ENCODE results near the gene RBM17. TPM values are rescaled to one million over a fixed set of nuclear protein-coding genes. Genes with fewer than 3 reads are reported as not detected.

RBM17 gene, protein sequence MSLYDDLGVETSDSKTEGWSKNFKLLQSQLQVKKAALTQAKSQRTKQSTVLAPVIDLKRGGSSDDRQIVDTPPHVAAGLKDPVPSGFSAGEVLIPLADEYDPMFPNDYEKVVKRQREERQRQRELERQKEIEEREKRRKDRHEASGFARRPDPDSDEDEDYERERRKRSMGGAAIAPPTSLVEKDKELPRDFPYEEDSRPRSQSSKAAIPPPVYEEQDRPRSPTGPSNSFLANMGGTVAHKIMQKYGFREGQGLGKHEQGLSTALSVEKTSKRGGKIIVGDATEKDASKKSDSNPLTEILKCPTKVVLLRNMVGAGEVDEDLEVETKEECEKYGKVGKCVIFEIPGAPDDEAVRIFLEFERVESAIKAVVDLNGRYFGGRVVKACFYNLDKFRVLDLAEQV
- total RNA-seq (2012; rRNA removed): 24.6 and 35.6 TPM in 2 replicates
- polyA plus RNA-seq (2012; rRNA removed): 42.9 and 56.7 TPM in 2 replicates
- 9.1 and 9.6 TPM in 2 replicates for polyA plus RNA-seq (2012; cell fraction: cytosol; rRNA removed)
- polyA plus RNA-seq (2012; cell fraction: nucleus; rRNA removed; ENCODE audit: low replicate concordance): 38.8 and 95.6 TPM in 2 replicates
- Bru-seq, nascent RNA: percentile 89 among the genes with signal in this experiment
- BruChase-seq, experiment 1, labeled RNA remaining after a 6-hour chase: percentile 86 among the genes with signal in this experiment
- BruChase-seq, experiment 2, labeled RNA remaining after a 2-hour chase: percentile 87 among the genes with signal in this experiment
- long read RNA-seq, transcript RBM17-201 (12 exons, 2,755 nt): major isoform, 44 of 92 reads
- long read RNA-seq, partial matches to known transcripts: 34 of 92 reads
- long read RNA-seq, other reads (novel, unspliced or antisense): 13 of 92 reads

- H4K91ac ChIP-seq (ENCODE audit: insufficient read depth, low read depth, low read length): peak within 1 kb of the TSS; percentile 76
- peak within 1 kb of the TSS; percentile 43 to 85; a peak in 3 of 4 replicates for H4K8ac ChIP-seq (ENCODE audit: low read depth in 2 of 2, low read length in 2 of 2)
- no TSS peak for BruUV-seq (replicated peaks)
- H3K27me3 ChIP-seq (ENCODE audit: control insufficient read depth, insufficient read depth, low read length): no peaks in the 10 kb centered on the region
- H3K9ac ChIP-seq (ENCODE audit: low read depth, low read length): peak within 1 kb of the TSS; percentile 98
- peak within 1 kb of the TSS; percentile 91 for H2AK9ac ChIP-seq (replicated peaks; ENCODE audit: low read depth, low read length, poor library complexity)
- POLR2A ChIA-PET (ENCODE audit: unreplicated experiment): no interaction called here
- DNase-seq (peak; percentile 97), ATAC-seq (ENCODE audit: low read depth) (peak; percentile 96)
- WGBS, 2 experiments (ENCODE audit: extremely low coverage in 2 of 2, insufficient read length in 1 of 2): 0% methylated on average over 10 of the region's 77 CpGs; no CpG with 5 or more reads in 1 of the 2 experiments
- in situ Hi-C loops (cut with MboI; ENCODE audit: low sequenced_read_pairs) (no loop called here), intact Hi-C loops (cut with micrococcal nuclease) (loop anchor here (1.0 to 2.0 kb wide), 3 partner anchors 74 to 312 kb away; no protein-coding TSS in a partner anchor), dilution Hi-C loops (cut with HindIII; ENCODE audit: low sequenced_read_pairs, unreplicated experiment) (no loop called here)
- no peak within 1 kb of the TSS for H2BK20ac ChIP-seq (ENCODE audit: low read depth, low read length)
- no peaks in the 10 kb centered on the region for H3K36me3 ChIP-seq (ENCODE audit: control insufficient read depth, insufficient read depth, low read length)
- peak within 1 kb of the TSS; percentile 22 for H2BK5ac ChIP-seq (ENCODE audit: low read depth, low read length, poor library complexity, severe bottlenecking)
- H3K14ac ChIP-seq (replicated peaks; ENCODE audit: low read depth, low read length): peak within 1 kb of the TSS; percentile 81
- CTCF ChIA-PET: interaction anchor here (1.7 kb wide), 1 partner anchor 313 kb away, joined by 5 read pairs; no protein-coding TSS in a partner anchor
- peak within 1 kb of the TSS; percentile 91 for H3K27ac ChIP-seq (ENCODE audit: insufficient read depth, low read length)
- H3K4me2 ChIP-seq (ENCODE audit: low read depth, low read length): peak within 1 kb of the TSS; percentile 99
- H4K20me1 ChIP-seq (ENCODE audit: insufficient read depth, low read length): peaks cover 43% of the 10 kb centered on the region
- H3K56ac ChIP-seq (ENCODE audit: extremely low read depth, insufficient read depth, low read length): peak within 1 kb of the TSS; percentile 47
- peak within 1 kb of the TSS; percentile 99 for H3K4me3 ChIP-seq (ENCODE audit: insufficient read depth, low read depth, low read length)
- H3K79me1 ChIP-seq (ENCODE audit: low read depth in 1 of 2, low read length in 2 of 2): peaks cover 2 to 28% of the 10 kb centered on the region in 2 experiments; a peak in 3 of 4 replicates
- peak within 1 kb of the TSS; percentile 87 for H2AFZ ChIP-seq (replicated peaks; ENCODE audit: low read length, poor library complexity)
- H2BK120ac ChIP-seq (ENCODE audit: low read depth, low read length): 0 out of 2 replicates have a peak within 1 kb of the TSS, but pooled peaks have one; percentile 2
- 0 out of 2 replicates have a peak within 1 kb of the TSS, but pooled peaks have one; percentile 42 for H3K18ac ChIP-seq (ENCODE audit: low read depth, low read length)
- H3K9me1 ChIP-seq (ENCODE audit: insufficient read depth, low read length): peaks cover under 1% of the 10 kb centered on the region; the same call in 1 of the 2 replicates
- peak within 1 kb of the TSS; percentile 66 for H4K5ac ChIP-seq (ENCODE audit: low read depth, low read length)
- H3K4ac ChIP-seq (ENCODE audit: low read depth, low read length): peak within 1 kb of the TSS; percentile 38; the same call in 1 of the 2 replicates
- peak within 1 kb of the TSS; percentile 59 for H2AK5ac ChIP-seq (ENCODE audit: low read depth, low read length)
- H3K4me1 ChIP-seq (ENCODE audit: control insufficient read depth, insufficient read depth, low read length): peaks cover 14% of the 10 kb centered on the region
- H3K23ac ChIP-seq (ENCODE audit: low read depth, low read length): peak within 1 kb of the TSS; percentile 79
- no peaks in the 10 kb centered on the region for H3K9me3 ChIP-seq (ENCODE audit: control insufficient read depth, insufficient read depth, low read length)
- H2BK15ac ChIP-seq (ENCODE audit: low read depth, low read length): no peak within 1 kb of the TSS
- TF ChIP-seq MAZ (IDR thresholded peaks at IDR 0.05; ENCODE audit: borderline replicate concordance, low read depth, low read length) (peak; percentile 90), NFE2L2 (IDR thresholded peaks at IDR 0.05; ENCODE audit: low read depth, low read length) (no peak), RCOR1 (IDR thresholded peaks at IDR 0.05; ENCODE audit: insufficient replicate concordance, low read length) (peak; percentile 41), CHD1 (IDR thresholded peaks at IDR 0.05; ENCODE audit: low read depth, low read length) (no peak; the same call in 1 of the 2 replicates), CEBPB (IDR thresholded peaks at IDR 0.05; ENCODE audit: low read depth, low read length) (no peak), MAFK (IDR thresholded peaks at IDR 0.05; ENCODE audit: low read depth, low read length) (peak; percentile 20; the same call in 1 of the 2 replicates), RFX5 (IDR thresholded peaks at IDR 0.05; ENCODE audit: low read depth, low read length) (no peak), BHLHE40 (IDR thresholded peaks at IDR 0.05; ENCODE audit: low read depth, low read length) (no peak; the same call in 1 of the 2 replicates), RAD21 (IDR thresholded peaks at IDR 0.05; ENCODE audit: low read length) (peak; percentile 68), FOS (IDR thresholded peaks at IDR 0.05; ENCODE audit: low read depth, low read length) (0 out of 2 replicates have a peak, but pooled peaks have one; percentile 25)
- TF ChIP-seq, protein P1, sequence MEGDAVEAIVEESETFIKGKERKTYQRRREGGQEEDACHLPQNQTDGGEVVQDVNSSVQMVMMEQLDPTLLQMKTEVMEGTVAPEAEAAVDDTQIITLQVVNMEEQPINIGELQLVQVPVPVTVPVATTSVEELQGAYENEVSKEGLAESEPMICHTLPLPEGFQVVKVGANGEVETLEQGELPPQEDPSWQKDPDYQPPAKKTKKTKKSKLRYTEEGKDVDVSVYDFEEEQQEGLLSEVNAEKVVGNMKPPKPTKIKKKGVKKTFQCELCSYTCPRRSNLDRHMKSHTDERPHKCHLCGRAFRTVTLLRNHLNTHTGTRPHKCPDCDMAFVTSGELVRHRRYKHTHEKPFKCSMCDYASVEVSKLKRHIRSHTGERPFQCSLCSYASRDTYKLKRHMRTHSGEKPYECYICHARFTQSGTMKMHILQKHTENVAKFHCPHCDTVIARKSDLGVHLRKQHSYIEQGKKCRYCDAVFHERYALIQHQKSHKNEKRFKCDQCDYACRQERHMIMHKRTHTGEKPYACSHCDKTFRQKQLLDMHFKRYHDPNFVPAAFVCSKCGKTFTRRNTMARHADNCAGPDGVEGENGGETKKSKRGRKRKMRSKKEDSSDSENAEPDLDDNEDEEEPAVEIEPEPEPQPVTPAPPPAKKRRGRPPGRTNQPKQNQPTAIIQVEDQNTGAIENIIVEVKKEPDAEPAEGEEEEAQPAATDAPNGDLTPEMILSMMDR (conservative IDR thresholded peaks at IDR 0.05; ENCODE audit: low read depth, low read length): peak; percentile 100
- TF ChIP-seq, protein P2, sequence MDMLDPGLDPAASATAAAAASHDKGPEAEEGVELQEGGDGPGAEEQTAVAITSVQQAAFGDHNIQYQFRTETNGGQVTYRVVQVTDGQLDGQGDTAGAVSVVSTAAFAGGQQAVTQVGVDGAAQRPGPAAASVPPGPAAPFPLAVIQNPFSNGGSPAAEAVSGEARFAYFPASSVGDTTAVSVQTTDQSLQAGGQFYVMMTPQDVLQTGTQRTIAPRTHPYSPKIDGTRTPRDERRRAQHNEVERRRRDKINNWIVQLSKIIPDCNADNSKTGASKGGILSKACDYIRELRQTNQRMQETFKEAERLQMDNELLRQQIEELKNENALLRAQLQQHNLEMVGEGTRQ (IDR thresholded peaks at IDR 0.05; ENCODE audit: low read depth, low read length): no peak
These were observed at the start of gene RBM17 for GRCh38 chr10:6088721-6089333. TSS of gene RBM17 (plus strand) at chr10:6089034. CDS start at chr10:6097066, 8,032 bp downstream.

Measured in IMR-90 (cell line).